ENCODE measurements around the gene DNAH5.

The DNAH5 gene

GRCh38 chr5:13972029-13972428 is 27.5 kb upstream of the DNAH5 start:
- Histone ChIP-seq H3K4me1 (ENCODE audit: low read depth, poor library complexity, severe bottlenecking) (no peaks in the 10 kb centered on the region), H3K79me2 (ENCODE audit: insufficient read depth, low read depth) (no peaks in the 10 kb centered on the region), H3K4me2 (no peak overlapping the region), H3K36me3 (ENCODE audit: insufficient read depth) (no peaks in the 10 kb centered on the region), H3K9ac (no peak overlapping the region), H4K20me1 (ENCODE audit: insufficient read depth) (no peaks in the 10 kb centered on the region), H2AFZ (ENCODE audit: low read depth) (no peak overlapping the region), H3K27me3 (ENCODE audit: insufficient read depth, low read depth) (no peaks in the 10 kb centered on the region), H3K4me3 (IDR thresholded peaks at IDR 0.05; ENCODE audit: insufficient read depth, low read depth, low read length) (no peak overlapping the region), H3K27ac (no peak overlapping the region)
- no peak for TF ChIP-seq CTCF (conservative IDR thresholded peaks at IDR 0.05; ENCODE audit: low read depth, low read length)

GRCh38 chr5:13957032-13957645 is 12.7 kb upstream of the DNAH5 start:
- no peak overlapping the region for H3K27ac ChIP-seq
- H2AFZ ChIP-seq (ENCODE audit: low read depth) = no peak overlapping the region
- H3K4me2 ChIP-seq = no peak overlapping the region
- no peaks in the 10 kb centered on the region for H3K4me1 ChIP-seq (ENCODE audit: low read depth, poor library complexity, severe bottlenecking)
- H3K4me3 ChIP-seq (IDR thresholded peaks at IDR 0.05; ENCODE audit: insufficient read depth, low read depth, low read length) = no peak overlapping the region
- no peaks in the 10 kb centered on the region for H4K20me1 ChIP-seq (ENCODE audit: insufficient read depth)
- peak; percentile 89 for TF ChIP-seq CTCF (conservative IDR thresholded peaks at IDR 0.05; ENCODE audit: low read depth, low read length)
- no peaks in the 10 kb centered on the region for H3K36me3 ChIP-seq (ENCODE audit: insufficient read depth)
- H3K9ac ChIP-seq = no peak overlapping the region
- H3K79me2 ChIP-seq (ENCODE audit: insufficient read depth, low read depth) = no peaks in the 10 kb centered on the region
- no peaks in the 10 kb centered on the region for H3K27me3 ChIP-seq (ENCODE audit: insufficient read depth, low read depth)

GRCh38 chr5:13956471-13956870 is 12.0 kb upstream of the DNAH5 start:
- no peak overlapping the region for H2AFZ ChIP-seq (ENCODE audit: low read depth)
- H3K27ac ChIP-seq = no peak overlapping the region
- no peaks in the 10 kb centered on the region for H3K27me3 ChIP-seq (ENCODE audit: insufficient read depth, low read depth)
- H3K4me2 ChIP-seq = no peak overlapping the region
- no peaks in the 10 kb centered on the region for H3K4me1 ChIP-seq (ENCODE audit: low read depth, poor library complexity, severe bottlenecking)
- H3K36me3 ChIP-seq (ENCODE audit: insufficient read depth) = no peaks in the 10 kb centered on the region
- H3K4me3 ChIP-seq (IDR thresholded peaks at IDR 0.05; ENCODE audit: insufficient read depth, low read depth, low read length) = no peak overlapping the region
- H3K79me2 ChIP-seq (ENCODE audit: insufficient read depth, low read depth) = no peaks in the 10 kb centered on the region
- no peak for TF ChIP-seq CTCF (conservative IDR thresholded peaks at IDR 0.05; ENCODE audit: low read depth, low read length)
- H4K20me1 ChIP-seq (ENCODE audit: insufficient read depth) = no peaks in the 10 kb centered on the region
- no peak overlapping the region for H3K9ac ChIP-seq

- TF ChIP-seq CTCF (conservative IDR thresholded peaks at IDR 0.05; ENCODE audit: low read depth, low read length) = no peak
- H3K27me3 ChIP-seq (ENCODE audit: insufficient read depth, low read depth) = no peaks in the 10 kb centered on the region
- H3K36me3 ChIP-seq (ENCODE audit: insufficient read depth) = no peaks in the 10 kb centered on the region
- H2AFZ ChIP-seq (ENCODE audit: low read depth) = no peak overlapping the region
- H4K20me1 ChIP-seq (ENCODE audit: insufficient read depth) = no peaks in the 10 kb centered on the region
- H3K9ac ChIP-seq = no peak overlapping the region
- no peaks in the 10 kb centered on the region for H3K79me2 ChIP-seq (ENCODE audit: insufficient read depth, low read depth)
- no peak overlapping the region for H3K27ac ChIP-seq
- no peak overlapping the region for H3K4me2 ChIP-seq
- H3K4me3 ChIP-seq (IDR thresholded peaks at IDR 0.05; ENCODE audit: insufficient read depth, low read depth, low read length) = no peak overlapping the region
- H3K4me1 ChIP-seq (ENCODE audit: low read depth, poor library complexity, severe bottlenecking) = no peaks in the 10 kb centered on the region
Measured at GRCh38 chr5:13955896-13956295, 11.4 kb upstream of the DNAH5 start.
